Central memory CD4-positive, alpha-beta T cell (primary cell): ENCODE results near the gene HDGF.

Source experiments
- DNase-seq: peaks from one replicate; pipeline ENCODE4 v3.0.0; 2022

HDGF gene

DNA sequence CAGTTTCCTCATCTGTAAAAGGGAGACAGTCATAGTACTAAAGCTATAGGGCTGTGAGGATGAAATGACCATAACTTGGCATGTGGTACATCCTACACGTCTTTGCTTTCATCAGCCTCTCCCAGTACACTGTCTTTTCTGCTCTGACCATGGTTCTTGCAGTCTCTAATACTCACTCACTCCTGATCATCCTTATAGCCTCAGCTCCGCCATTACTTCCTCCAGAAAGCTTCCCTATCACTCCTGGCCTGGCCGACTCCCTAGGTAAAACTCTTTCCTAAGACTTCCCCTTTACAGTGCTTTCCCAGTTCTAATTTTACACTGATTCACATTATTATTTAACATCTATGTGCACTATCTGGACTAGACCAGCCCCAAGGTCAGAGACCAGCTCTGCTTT, 5.6 kb downstream of the HDGF start:
- no peak for DNase-seq

DNA sequence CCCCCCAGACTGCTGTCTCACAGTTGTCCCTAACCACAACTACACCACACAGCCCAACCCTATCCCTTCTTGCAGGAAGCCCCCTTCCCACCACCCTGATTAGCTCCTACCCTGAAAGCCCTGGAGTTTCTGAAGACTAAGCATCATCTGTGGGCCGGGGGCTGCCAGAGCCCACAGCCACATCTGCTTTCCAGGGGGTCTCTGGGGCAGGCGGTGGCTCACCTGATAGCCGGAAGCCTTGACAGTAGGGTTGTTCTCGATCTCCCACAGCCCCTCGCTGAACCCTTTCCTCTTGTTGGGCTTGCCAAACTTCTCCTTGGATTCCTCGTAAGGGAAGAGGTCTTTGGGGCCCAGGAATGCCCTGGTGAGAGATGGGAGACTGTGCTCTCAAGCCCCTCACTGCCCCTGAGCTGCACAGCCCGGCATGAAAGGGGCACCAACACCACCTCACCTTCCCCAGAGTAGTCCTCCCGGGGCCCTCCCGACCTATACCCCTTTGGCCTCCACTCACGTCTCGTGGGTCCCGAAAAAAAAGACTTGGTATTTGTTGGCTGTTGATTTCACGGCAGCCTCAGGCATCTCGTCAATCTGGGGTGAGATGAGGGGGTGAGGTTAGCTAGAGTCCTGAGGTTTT, 6.6 kb downstream of the HDGF start:
- no peak for DNase-seq

GRCh38 chr1:156744344-156744743, 7.1 kb downstream of the HDGF start:
- DNase-seq = no peak

DNA sequence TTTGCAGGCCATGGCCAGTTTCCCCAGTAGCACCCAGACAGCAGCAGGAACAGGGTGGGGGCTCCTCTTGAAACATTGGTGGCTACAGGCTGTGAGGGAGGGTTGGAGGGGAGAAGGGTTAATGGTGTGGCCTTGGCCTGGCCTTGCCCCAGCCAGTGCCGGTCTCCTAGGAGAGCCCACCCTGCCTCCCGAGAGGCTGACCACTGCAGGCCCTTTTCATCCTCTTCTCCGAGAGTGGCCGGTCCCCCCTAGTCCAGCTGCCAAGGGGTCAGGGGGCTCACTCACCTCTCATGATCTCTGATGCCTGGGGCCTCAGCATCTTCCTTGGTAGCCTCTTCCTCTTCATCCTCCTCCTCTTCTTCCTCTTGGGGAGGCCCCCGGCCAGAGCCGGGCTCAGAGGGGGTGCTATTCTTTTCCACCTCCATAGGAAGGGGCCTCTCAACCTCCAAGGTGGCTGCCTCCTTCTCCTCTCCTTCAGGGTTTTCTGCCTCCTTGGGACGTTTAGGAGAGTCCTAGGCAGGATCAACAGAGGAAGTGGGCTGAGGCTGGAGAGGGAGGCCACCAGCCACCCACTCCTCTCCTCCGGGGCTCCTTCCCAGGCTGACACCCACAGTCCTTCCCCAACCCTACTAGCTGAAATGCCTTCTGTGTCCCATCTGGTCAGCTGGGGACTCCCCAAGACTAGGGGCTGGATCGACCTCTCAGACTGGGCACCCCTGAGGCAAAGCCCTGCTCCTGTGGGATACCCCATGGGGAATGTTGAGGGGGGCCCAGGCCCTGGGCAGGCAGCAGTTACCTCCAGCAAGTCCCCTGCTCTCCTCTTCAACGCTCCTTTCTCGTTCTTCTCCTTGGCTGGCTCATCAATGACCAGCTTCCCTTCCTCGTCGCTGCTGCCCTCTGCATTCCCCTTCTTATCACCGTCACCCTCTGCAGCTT, 7.8 kb downstream of the HDGF start:
- no peak for DNase-seq

GRCh38 chr1:156742801-156743200, 8.7 kb downstream of the HDGF start:
- DNase-seq = no peak

DNA sequence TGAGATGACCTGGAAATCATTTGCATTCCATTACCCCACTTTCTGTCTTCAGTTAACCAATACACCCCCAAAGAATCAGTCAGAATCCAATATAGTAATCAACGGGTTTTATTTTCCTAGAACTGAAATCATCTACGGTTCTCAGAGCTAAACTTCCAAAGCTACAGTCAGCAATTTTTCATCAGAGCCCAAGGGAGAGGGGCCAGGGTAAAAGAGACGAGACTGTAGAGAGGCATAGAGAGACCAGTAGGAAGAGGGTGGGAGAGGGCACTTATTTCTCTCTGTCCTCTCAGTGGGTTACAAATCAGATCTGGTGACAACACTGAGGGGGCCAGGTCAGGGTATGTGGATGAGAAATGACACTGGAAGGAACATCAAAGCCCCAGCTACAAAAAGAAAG, 9.5 kb downstream of the HDGF start:
- no peak for DNase-seq

DNA sequence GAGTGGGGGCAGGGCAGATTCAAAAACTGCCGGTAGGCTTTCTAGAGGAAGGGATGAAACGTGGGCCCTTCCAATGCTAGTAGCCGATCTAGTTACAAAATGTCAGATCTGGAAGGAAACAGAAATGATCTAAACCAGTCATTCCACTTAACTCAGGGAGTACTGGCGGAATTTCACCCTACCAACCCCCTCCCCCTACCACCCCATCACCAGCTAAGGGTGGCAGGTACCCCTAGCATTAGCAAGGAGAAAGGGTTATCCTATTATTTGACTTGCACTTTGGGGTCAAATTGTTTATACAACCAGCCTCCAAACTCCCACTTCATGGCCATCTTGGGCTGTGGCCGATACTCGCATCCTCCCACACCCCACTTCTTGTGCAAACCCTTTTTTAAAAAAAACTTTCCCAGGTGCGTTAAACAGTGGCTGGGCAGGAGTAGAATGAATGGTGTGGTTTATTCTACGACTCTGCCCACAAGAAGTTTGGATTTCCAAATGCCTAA, 9.9 kb downstream of the HDGF start:
- DNase-seq = no peak

DNA sequence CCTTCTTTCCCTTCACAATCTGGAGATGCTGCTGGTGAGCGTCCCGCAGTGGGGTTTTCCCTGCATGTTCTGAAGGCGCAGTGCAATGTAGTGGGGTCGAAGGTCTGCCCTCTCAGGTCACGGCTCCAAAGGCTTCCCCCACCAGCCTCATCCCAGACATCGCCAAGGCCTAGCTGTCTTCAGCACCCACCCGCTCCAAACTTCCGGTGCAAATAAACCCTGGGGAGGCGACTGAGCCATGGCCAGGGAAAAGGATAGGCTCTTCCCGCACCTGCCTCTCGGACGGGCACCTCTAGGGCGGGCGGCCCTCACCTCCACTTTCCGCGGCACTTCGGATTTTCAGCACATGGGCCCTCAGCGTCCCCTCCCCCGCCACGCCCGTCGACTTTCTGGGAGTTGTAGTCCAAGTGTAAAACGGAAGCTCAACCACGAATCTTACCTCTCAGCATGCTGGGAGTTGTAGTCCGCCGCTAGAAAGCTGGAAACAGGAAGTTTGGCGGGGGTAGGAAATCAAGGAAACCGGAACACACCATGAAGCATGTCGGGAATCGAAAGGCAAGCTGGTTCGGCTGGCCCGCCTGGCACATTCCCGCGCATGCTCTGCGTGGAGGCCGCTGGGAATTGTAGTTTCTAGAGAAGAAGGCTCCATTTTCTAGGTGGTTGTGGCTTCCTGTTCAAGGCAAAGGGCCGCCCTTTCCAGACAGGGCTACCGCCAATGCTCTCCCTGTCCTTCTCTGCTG, 10.6 kb downstream of the HDGF start, which contains the start of gene MRPL24:
Gene MRPL24 (minus strand): TSS at position 348 of the 740 bp plus-strand sequence. CDS start 2,384 bp downstream, outside the sequence.
- peak; percentile 99 for DNase-seq

DNA sequence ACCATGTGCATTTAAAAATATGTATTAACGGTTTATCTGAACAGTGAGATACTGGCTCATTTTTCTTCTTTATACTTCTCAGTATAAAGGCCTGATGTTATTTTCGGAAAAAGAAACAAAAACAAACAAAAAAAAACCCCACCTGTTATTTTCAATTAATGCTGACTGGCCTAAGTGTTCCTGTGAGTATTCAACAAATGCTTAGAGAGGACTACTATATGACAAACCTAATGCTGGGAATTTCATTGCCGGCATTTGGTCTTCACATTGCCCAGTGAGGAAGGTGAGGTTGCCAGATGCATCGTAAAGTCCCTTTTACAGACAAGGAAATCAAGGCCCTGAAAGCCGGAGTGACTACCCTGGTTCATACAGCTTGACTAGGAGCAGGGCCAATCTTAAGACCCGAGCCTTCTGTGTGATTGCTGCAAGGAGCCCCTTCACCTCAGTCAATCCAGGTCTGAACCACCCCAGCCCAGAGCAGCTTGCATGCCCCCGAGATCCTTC, 11.2 kb downstream of the HDGF start:
- no peak for DNase-seq

DNA sequence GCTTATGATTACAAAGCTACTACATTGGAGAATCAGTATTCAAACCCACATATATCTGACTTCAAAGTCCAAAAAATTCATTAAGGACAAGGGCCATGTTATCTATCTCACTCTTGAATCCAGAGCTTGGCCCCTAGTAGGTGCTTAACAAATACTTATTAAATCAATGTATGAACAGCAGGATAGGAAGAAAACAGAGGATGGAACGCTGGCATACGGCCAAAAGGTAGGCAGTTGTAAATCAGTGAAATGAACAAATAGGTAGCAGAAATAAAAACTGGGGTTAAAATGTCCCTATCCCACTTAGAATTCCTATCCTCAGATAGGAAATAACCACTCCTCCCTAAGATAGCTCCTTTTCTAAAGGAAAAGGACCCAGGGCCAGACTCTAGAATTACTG, 12.6 kb downstream of the HDGF start:
- DNase-seq = no peak

- DNase-seq = no peak
Measured at GRCh38 chr1:156738407-156738806, 13.1 kb downstream of the HDGF start.

DNA sequence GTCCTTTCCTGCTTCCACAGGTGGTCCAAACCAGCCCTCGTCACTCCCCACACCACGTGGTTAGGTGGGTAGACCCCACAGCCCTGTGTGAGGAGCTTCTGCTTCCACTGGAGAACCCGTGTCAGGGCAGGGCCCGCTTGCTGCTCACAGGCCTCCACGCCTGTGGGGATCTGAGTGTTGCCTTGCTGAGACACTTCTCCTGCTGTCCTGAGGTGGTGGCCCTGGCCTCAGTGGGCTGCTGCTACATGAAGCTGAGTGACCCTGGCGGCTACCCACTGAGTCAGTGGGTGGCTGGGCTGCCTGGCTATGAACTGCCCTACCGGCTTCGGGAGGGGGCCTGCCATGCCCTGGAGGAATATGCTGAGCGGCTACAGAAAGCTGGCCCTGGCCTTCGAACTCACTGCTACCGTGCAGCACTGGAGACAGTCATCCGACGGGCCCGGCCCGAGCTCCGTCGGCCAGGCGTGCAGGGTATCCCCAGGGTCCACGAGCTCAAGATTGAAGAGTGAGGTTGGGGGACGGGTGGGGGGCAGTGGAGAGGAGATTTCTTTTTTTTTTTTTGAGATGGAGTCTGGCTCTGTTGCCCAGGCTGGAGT, 17.4 kb downstream of the HDGF start:
- no peak for DNase-seq

GRCh38 chr1:156728599-156729462, 22.6 kb downstream of the HDGF start, which contains the start of gene ISG20L2:
ISG20L2 (minus strand) TSS chr1:156728766; CDS start chr1:156727652, 1,114 bp downstream.
- DNase-seq = peak; percentile 95

DNA sequence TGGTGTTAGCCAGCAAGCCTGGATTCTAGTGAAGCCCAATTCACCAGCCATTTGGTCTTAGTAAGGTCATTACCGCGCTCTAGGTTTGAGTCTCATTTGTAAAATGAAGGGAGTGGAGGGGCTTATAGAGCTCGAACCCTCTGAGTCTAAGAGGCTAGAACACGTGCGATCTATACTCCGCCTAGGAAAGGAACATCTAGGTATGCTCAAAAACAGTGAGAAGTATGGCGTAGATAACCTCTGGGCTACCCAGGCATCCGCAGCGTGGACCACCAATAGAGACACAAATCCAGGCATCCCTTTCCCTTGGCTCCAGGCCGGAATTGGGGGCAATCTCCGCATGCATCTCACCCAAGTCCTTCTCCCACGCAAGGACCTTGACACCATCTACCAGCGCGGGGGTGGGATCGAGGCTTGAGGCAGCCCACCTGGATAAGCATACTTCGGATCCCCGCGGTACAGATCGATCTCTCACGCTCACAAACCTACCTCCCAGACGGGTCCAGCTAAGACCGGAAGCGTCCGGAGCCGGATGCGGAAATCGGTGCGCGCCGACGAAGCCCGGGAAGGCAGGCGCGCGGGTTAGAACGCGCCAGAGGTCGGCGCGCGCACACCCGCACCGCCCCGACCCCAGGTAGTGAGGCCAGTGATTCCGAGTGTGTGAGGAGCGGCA, 23.4 kb downstream of the HDGF start, which contains the start of gene METTL25B:
Gene METTL25B (plus strand): TSS at position 544 of the 673 bp plus-strand sequence. CDS start 636 bp downstream, outside the sequence.
- no peak for DNase-seq

GRCh38 chr1:156727492-156727891, 24.0 kb downstream of the HDGF start:
- no peak for DNase-seq

DNA sequence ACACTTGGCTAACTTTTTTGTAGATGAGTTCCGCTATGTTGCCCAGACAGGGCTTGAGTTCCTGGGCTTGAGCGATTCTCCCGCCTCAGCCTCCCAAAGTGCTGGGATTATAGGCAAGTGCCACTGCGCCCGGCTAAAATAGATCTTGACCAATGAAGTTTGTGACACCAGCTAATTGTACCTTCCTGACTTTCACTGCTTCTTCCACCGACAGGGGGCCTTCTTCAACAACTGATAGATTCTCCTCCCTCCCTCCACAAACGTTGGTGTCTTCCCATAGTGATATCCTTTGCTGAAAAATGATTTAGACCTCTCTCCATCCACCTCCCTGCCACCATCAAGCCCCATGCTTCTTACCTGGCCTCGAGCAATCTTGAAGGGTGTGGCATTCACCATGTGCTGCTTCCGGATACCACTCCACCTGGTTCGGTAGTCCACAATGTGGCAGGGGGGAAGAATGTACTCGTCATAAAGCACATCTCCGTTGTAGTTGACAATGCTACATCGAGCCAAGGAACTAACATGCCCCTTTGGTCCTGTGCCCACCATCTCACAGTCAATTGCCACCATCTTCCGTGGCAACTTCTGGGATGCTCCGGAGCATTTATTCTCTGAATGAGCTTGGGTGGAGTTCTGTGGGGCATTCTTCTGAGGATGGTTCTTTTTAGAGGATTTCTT, 24.8 kb downstream of the HDGF start:
- DNase-seq = peak; percentile 51

GRCh38 chr1:156725683-156726280, 25.7 kb downstream of the HDGF start:
- DNase-seq = peak; percentile 75

- DNase-seq = no peak
Measured at GRCh38 chr1:156721535-156721934, 29.9 kb downstream of the HDGF start.

DNA sequence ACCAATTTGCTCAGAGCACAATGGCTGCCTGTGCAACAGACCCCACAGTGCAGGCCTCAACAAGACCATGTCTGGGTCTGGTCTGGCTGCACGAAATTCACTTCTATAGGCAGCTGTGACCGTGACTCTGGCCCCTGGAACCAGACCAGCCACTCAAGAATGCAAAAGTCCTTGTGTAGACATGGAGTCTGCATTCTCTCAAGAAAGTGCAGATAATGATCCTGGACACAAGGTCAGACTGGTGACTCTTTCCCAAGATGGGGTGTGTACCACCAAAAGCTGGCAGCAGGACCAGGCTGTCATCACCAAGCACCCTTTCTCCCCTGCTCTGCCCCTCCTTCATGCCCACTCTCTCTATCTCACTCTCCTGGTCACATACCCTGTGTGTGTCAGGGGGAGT, 30.3 kb downstream of the HDGF start:
- DNase-seq = no peak

- DNase-seq = no peak
Measured at GRCh38 chr1:156717351-156717750, 34.1 kb downstream of the HDGF start.
